ENCODE measurements around the gene SMIM43.

Gene SMIM43

DNA sequence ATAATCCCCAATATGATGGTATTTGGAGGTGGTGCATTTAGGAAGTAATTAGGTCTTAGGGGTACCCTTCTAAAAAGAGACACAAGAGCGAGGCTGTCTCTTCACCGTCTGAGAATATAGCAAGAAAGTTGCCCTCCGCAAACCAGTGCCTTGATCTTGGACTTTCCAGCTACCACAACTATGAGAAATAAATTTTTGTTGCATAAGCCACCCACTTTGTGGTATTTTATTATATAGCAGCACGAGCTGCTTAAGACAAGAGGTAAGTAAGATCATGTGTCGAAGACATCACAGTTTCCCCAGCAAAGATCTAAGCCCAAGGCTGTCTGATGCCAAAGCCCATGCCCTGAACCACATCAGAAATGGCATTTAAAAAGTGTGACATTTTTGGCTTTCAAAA is 26.5 kb upstream of the SMIM43 start:
- H3K4me3 ChIP-seq (replicated peaks; ENCODE audit: low read depth, low read length), result no peak overlapping the region
- TF ChIP-seq, protein P1, sequence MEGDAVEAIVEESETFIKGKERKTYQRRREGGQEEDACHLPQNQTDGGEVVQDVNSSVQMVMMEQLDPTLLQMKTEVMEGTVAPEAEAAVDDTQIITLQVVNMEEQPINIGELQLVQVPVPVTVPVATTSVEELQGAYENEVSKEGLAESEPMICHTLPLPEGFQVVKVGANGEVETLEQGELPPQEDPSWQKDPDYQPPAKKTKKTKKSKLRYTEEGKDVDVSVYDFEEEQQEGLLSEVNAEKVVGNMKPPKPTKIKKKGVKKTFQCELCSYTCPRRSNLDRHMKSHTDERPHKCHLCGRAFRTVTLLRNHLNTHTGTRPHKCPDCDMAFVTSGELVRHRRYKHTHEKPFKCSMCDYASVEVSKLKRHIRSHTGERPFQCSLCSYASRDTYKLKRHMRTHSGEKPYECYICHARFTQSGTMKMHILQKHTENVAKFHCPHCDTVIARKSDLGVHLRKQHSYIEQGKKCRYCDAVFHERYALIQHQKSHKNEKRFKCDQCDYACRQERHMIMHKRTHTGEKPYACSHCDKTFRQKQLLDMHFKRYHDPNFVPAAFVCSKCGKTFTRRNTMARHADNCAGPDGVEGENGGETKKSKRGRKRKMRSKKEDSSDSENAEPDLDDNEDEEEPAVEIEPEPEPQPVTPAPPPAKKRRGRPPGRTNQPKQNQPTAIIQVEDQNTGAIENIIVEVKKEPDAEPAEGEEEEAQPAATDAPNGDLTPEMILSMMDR (IDR thresholded peaks at IDR 0.05; ENCODE audit: low read length, missing control alignments), result no peak
- DNase-seq (ENCODE audit: low read depth), result peak; percentile 39

DNA sequence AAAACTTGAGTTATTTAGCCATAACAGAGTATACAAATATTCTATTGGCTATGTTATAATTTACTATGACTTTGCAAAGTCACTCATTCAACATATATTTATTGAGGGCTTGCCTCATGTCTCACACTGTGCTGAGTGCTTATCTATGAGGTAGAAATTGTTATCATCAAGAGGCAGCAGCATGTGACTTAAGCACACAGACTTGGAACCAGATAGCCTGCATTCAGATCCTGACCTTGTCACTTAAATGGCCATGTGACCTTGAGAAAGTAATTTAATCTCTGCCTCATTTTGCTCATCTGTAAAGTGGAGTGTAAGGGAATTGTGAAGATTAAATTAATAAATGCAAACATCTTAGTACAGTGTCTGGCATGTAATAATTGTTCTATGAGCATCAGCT is 26.0 kb upstream of the SMIM43 start:
- H3K4me3 ChIP-seq (replicated peaks; ENCODE audit: low read depth, low read length), result no peak overlapping the region
- DNase-seq (ENCODE audit: low read depth), result no peak
- TF ChIP-seq, protein P1 (IDR thresholded peaks at IDR 0.05; ENCODE audit: low read length, missing control alignments), result no peak

DNA sequence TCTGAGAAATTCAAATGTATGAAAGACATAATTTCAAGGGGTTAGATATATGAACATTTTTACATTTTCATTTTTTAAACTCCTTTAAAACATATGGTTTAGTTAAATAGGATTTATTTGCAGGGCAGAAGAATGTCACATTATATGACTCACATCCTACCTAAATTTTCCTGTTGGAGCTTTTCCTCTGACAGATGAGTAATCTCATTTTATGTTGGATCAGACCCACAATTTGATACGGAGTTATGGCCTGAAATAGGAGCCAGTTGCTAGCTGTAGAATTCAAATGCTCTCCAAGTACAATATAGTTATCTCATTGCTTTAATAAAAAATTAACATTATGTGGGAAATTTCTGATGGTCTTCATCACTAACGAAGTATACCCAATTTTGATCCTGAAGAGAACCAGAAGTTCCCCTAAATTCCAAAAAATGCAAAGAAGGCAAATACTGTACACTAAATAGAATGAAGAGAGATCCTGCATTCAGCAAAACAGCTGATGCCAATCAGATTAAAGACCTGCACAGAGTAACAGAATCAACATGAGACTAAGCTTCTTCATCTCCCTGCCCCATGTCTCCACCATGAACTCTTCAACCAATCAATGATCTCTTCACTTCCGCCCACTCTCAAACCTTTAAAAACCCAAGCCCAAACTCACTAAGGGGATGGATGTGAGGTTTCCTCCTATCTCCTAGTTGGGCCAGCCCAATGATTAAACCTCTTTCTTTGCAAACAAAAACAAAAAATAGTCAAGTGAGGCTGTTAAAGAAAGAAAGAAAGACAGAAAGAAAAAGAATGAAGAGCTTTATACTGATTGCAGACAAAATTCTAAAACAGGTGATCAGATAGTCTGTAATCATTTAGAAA is 25.2 kb upstream of the SMIM43 start:
- DNase-seq (ENCODE audit: low read depth), result peak; percentile 79
- no peak overlapping the region for H3K4me3 ChIP-seq (replicated peaks; ENCODE audit: low read depth, low read length)
- TF ChIP-seq, protein P1 (IDR thresholded peaks at IDR 0.05; ENCODE audit: low read length, missing control alignments), result no peak

DNA sequence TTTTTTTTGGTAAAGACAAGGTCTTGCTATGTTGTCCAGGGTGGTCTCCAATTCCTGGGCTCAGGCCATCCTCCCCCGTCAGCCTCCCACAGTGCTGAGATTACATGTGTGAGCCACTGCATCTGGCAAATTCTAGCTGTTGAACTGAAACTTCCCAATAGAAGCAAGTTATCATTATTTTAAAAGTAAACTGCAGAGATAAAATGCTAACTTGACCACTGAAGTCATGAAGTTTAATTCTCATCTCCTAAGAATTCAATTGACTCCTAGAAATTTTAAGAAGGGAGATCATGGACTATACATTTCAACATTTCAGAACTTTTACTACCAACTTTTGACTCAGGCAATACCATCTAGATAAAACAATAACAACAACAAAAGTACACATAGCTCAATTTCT is 24.5 kb upstream of the SMIM43 start:
- no peak for DNase-seq (ENCODE audit: low read depth)
- H3K4me3 ChIP-seq (replicated peaks; ENCODE audit: low read depth, low read length), result no peak overlapping the region
- TF ChIP-seq, protein P1 (IDR thresholded peaks at IDR 0.05; ENCODE audit: low read length, missing control alignments), result no peak

DNA sequence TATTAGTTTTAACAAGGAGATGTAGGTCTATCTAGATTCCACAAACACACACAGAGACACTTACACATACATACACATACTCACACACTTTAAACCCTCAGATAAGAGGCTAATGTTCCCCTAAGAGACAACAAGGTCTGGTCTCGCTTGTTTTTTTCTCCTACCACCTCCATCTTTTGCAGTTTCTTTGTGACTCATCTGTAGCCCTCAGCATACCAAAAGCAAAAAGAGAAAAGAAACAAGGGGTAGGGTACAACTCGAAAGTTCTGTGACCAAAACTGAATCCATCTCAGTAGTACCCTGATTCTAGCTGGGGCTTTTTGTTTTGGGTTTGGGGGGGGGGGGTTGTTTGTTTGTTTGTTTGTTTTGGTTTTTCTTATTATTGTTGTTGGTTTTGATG is 23.9 kb upstream of the SMIM43 start:
- TF ChIP-seq, protein P1 (IDR thresholded peaks at IDR 0.05; ENCODE audit: low read length, missing control alignments), result no peak
- no peak for DNase-seq (ENCODE audit: low read depth)

DNA sequence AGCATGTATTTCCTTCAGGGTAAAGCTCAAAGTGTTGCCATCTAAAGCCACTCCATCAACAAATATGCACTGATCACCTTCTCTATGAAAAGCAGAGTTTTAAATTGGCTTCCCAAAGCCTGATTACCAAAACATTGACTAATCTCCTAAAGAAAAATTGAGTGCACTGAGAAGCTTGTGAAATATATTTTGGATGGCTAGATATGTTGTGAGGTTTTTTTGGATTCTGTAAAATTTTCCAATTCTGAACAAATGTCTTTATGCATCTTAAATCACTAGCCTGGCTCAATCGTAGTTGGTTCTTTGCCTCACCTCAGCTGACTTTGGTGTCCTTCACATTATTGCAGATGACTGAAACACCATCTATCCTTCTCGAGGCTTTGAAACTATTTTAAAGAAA is 21.3 kb upstream of the SMIM43 start:
- TF ChIP-seq, protein P1 (IDR thresholded peaks at IDR 0.05; ENCODE audit: low read length, missing control alignments), result no peak
- H3K4me3 ChIP-seq (replicated peaks; ENCODE audit: low read depth, low read length), result no peak overlapping the region
- no peak for DNase-seq (ENCODE audit: low read depth)

More for the DNA sequence above, 23.9 kb upstream of the SMIM43 start:
- H3K4me3 ChIP-seq (replicated peaks; ENCODE audit: low read depth, low read length), result no peak overlapping the region

DNA sequence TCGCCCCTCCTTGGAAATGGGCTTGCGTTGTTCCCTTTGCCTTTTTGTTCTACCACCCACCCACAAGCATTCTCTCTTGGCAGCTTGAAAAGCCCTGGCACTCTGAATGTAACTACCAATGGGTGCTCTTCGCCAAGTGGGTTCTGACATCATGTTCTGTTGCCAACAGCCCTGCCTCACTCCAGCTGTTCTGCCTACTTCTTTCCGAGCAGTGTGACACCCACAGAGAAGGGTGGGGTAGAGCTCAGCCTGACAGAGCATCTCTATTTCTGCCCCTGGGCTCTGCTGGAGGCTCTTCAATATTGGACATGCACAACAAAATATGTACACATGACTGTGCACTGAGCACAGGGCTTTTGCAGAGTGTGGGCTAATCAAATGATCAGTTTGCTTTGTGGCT is 20.5 kb upstream of the SMIM43 start:
- peak; percentile 67 for DNase-seq (ENCODE audit: low read depth)
- TF ChIP-seq, protein P1 (IDR thresholded peaks at IDR 0.05; ENCODE audit: low read length, missing control alignments), result no peak
- H3K4me3 ChIP-seq (replicated peaks; ENCODE audit: low read depth, low read length), result no peak overlapping the region
